WERI-Rb-1 (cell line): ENCODE measurements around the gene HPCA.

Experiments
- DNase-seq: peaks from one replicate; pipeline ENCODE4 v3.0.0-alpha.2; 2020
- H3K27ac ChIP-seq: fragments of 250-450 bp; sonication (Bioruptor Pico); 2 replicates; pipeline ENCODE4 v1.5.1; 2020; ENCODE audit warnings: mild to moderate bottlenecking, moderate library complexity
- H3K27me3 ChIP-seq: fragments of 250-450 bp; sonication (Bioruptor Pico); 2 replicates; pipeline ENCODE4 v1.5.1; 2021; ENCODE audit warnings: mild to moderate bottlenecking, low read depth, moderate library complexity; ENCODE audit not compliant: insufficient read depth, severe bottlenecking
- H3K36me3 ChIP-seq: fragments of 250-450 bp; sonication (Bioruptor Pico); 2 replicates; pipeline ENCODE4 v1.5.1; 2020; ENCODE audit warnings: mild to moderate bottlenecking, moderate library complexity
- H3K4me3 ChIP-seq: 2 replicates; pipeline ENCODE4 v1.5.1; 2011; ENCODE audit warnings: low read depth, mild to moderate bottlenecking, control low read depth, low read length
- H3K9me3 ChIP-seq: fragments of 250-450 bp; sonication (Bioruptor Pico); 2 replicates; pipeline ENCODE4 v1.5.1; 2021; ENCODE audit warnings: mild to moderate bottlenecking, moderate library complexity; ENCODE audit not compliant: severe bottlenecking
- CTCF ChIP-seq: IDR thresholded peaks from 2 replicates; pipeline ENCODE4 v1.5.1; 2011; ENCODE audit warnings: low read depth, mild to moderate bottlenecking, control low read depth, inconsistent platforms, low read length

HPCA gene

GRCh38 chr1:32886004-32886827, at the start of gene HPCA:
Gene HPCA (plus strand): TSS chr1:32886491. CDS start chr1:32888899, 2,408 bp downstream.
- Histone ChIP-seq H3K9me3 (no peaks in the 10 kb centered on the region), H3K4me3 (peak within 1 kb of the TSS; percentile 67), H3K27ac (peak within 1 kb of the TSS; percentile 100), H3K36me3 (peaks cover 32% of the 10 kb centered on the region), H3K27me3 (no peaks in the 10 kb centered on the region)
- TF ChIP-seq CTCF = peak; percentile 75
- peak; percentile 81 for DNase-seq

- DNase-seq = no peak
- Histone ChIP-seq H3K36me3 (peaks cover 41% of the 10 kb centered on the region), H3K27me3 (no peaks in the 10 kb centered on the region), H3K27ac (no peak overlapping the region), H3K9me3 (no peaks in the 10 kb centered on the region), H3K4me3 (no peak overlapping the region)
- no peak for TF ChIP-seq CTCF
Observed at GRCh38 chr1:32848354-32849063, 37.8 kb upstream of the HPCA start.

GRCh38 chr1:32855861-32856617, 30.3 kb upstream of the HPCA start:
- Histone ChIP-seq H3K4me3 (no peak overlapping the region), H3K27me3 (no peaks in the 10 kb centered on the region), H3K36me3 (peaks cover 63% of the 10 kb centered on the region), H3K27ac (no peak overlapping the region), H3K9me3 (no peaks in the 10 kb centered on the region)
- no peak for TF ChIP-seq CTCF
- DNase-seq = no peak

GRCh38 chr1:32858136-32858535, 28.2 kb upstream of the HPCA start:
- TF ChIP-seq CTCF = no peak
- Histone ChIP-seq H3K9me3 (no peaks in the 10 kb centered on the region), H3K36me3 (peaks cover 76% of the 10 kb centered on the region), H3K4me3 (no peak overlapping the region), H3K27ac (no peak overlapping the region), H3K27me3 (no peaks in the 10 kb centered on the region)
- DNase-seq = no peak

GRCh38 chr1:32858791-32859190, 27.5 kb upstream of the HPCA start:
- TF ChIP-seq CTCF = no peak
- Histone ChIP-seq H3K9me3 (no peaks in the 10 kb centered on the region), H3K27ac (no peak overlapping the region), H3K27me3 (no peaks in the 10 kb centered on the region), H3K4me3 (no peak overlapping the region), H3K36me3 (peaks cover 77% of the 10 kb centered on the region)
- no peak for DNase-seq
